22Rv1 (cell line): ENCODE measurements around the gene HTRA3.

Source experiments
- H3K27ac ChIP-seq: fragments of 450-650 bp; 2 replicates; pipeline ENCODE4 v1.5.1; 2017
- CTCF ChIP-seq: fragments of 450-650 bp; IDR thresholded peaks from 2 replicates; pipeline ENCODE4 v1.5.1; 2017; ENCODE audit warnings: mild to moderate bottlenecking
- ZFX ChIP-seq: fragments of 450-650 bp; IDR thresholded peaks from 2 replicates; pipeline ENCODE4 v1.6.1; 2017; ENCODE audit warnings: antibody characterized with exemption, borderline replicate concordance

HTRA3 gene

GRCh38 chr4:8252301-8253173 lies 17.0 kb upstream of the HTRA3 start:
- no peak for TF ChIP-seq ZFX
- no peak for TF ChIP-seq CTCF
- H3K27ac ChIP-seq, result no peak overlapping the region

GRCh38 chr4:8254076-8254475 lies 15.5 kb upstream of the HTRA3 start:
- TF ChIP-seq CTCF, result no peak
- no peak overlapping the region for H3K27ac ChIP-seq

- TF ChIP-seq ZFX (no peak), CTCF (no peak)
- no peak overlapping the region for H3K27ac ChIP-seq
Measured at GRCh38 chr4:8255698-8256441, 13.7 kb upstream of the HTRA3 start.

GRCh38 chr4:8257854-8258253 lies 11.7 kb upstream of the HTRA3 start:
- TF ChIP-seq ZFX (no peak), CTCF (no peak)
- no peak overlapping the region for H3K27ac ChIP-seq

- no peak overlapping the region for H3K27ac ChIP-seq
- TF ChIP-seq ZFX (no peak), CTCF (no peak)
Measured at GRCh38 chr4:8258552-8259212, 10.9 kb upstream of the HTRA3 start.

- TF ChIP-seq CTCF (no peak), ZFX (no peak)
Measured at GRCh38 chr4:8259743-8260430, 9.7 kb upstream of the HTRA3 start.

More at GRCh38 chr4:8259743-8260430, 9.7 kb upstream of the HTRA3 start:
- H3K27ac ChIP-seq, result no peak overlapping the region
